ENCODE results near the gene HEATR3.
A peak's percentile ranks its signal among the peaks of the same experiment; 100 is the strongest.
"Not testable (repeated sequence)": the region's sequence is repeated elsewhere in the genome, so short reads cannot be mapped to it uniquely, and the experiment has no call there.

HEATR3 gene

DNA sequence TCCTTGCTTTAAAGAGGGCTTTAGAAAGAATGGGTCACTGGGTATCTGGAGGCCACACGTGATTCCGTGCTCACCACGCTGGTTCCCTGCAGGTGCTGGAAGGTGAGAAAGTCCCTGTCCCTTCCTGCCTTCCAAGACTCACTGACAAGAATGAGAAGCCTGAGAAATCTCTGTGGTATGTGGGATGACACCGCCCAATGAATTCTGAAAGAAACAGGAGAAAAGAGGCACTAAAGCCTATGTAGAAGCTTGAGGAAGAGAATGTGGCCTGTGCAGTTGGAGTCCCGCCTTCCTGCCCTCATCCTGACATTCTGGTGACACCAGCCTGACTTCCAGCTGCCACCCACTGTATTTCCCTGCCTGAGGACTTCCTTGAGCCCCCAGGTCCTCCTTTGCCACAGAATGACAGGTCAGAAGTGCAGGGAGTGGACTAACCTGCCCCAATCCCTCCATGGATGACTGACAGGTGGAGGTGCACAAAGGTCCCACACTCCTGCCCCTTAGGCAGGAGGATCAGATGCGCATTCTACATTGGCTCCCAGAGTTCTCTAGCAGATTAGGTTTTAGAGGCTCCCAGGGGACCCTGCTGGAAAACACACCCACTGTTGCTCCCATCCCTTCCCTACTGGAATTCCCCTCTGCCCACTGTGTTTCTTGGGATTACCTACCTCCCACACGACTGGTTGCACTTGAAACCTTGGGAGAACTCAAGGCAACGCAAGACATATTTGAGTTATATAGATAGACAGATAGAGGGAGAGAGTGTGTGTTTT, 48.8 kb downstream of the HEATR3 start:
- DNase-seq = no peak

DNA sequence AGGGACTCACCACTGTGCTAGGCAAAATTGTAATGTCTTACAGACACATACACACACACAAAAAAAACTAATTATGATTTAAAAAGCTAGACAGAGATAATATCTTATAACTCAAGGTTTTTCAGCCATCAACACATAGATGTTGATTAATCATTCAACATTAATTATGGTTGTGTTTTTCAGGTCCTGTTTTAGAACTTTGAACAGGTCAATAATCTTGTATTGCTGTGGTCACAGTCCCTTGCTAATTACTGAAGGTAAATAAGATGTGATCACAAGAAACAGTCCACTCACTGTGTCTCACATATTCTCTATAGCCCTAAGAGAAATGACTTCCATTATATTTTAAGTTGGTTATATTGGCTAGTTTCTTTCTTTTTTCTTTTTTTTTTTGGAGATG, 54.9 kb downstream of the HEATR3 start:
- DNase-seq = no peak

DNA sequence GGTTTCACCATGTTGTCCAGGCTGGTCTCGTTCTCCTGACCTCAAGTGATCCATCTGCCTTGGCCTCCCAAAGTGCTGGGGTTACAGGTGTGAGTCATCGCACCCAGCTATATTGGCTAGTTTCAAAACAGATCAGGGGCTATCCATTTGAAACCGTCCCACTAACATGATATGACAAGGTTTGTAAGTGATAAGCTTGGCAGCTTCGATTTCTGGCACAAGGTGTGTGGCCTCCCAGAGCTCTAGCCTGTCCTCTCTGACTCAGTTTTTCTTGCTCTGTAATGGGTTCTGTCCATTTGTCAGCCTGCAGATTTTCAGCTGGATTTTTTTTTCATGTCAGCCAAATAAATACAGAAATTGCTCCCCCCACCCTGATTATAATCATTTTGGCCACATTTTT, 55.5 kb downstream of the HEATR3 start:
- no peak for DNase-seq

DNA sequence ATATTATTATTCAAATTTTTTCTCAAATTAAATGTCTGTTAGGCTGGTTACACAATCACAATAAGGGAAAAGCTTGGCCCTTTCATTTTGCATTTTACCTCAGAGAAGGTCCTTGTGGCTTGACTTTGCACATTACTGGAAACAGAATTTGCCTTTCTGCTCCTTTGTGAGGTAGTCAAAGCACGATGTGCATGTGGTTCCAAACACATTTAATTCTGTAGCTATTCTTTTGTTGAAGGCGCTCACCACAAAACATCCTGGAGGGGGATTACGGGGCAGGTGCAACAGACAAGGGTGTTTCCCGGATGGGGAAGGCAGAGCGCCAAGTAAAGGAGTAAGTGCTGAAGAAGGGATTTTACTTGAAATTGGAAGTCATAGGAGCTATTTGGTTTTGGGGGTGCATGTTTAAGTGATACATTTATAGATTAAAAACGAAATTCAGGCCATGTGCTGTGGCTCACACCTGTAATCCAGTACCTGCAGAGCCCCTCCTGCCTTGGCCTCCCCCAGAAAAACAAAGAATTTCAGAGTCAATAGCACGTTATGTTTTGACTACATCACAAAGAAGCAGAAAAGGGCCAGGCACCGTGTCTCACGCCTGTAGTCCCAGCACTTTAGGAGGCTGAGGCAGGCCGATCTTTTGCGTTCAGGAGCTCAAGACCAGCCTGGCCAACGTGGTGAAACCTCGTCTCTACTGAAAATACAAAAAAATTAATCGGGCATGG, 56.1 kb downstream of the HEATR3 start:
- peak; percentile 28 for DNase-seq

DNA sequence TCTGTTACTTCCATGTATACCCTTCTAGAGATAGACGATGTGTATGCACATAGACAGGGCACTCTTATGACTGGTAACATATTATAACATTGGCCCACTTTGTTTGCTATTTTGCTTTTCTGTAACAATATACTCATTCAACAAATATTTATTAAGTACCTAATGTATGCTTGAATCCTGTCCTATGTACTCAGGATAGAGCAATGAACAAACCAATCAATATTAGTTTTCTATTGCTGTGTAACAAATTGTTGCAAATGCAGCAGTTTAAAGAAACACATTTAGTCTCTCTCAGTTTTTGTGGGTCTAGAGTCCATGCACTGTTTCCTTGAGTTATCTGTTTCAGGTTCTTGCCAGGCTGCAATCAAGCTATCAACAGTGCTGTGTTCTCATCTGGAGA, 57.6 kb downstream of the HEATR3 start:
- no peak for DNase-seq

DNA sequence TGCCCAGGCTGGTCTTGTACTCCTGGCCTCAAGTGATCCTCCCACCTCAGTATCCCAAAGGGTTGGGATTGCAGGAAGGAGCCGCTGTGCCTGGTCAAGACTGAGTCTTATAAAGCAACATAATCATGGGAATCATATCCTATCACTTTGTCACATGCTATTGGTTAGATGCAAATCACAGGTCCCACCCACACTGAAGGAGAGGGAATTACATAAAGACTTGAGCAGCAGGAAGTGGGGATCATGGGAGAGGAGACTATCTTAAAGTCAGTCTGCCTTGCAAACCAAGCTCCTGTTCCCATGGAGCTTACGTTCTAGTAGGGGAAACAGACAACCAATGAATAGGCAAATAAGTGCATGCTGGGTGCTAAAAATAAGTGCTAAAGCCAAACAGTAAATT, 59.0 kb downstream of the HEATR3 start:
- no peak for DNase-seq

DNA sequence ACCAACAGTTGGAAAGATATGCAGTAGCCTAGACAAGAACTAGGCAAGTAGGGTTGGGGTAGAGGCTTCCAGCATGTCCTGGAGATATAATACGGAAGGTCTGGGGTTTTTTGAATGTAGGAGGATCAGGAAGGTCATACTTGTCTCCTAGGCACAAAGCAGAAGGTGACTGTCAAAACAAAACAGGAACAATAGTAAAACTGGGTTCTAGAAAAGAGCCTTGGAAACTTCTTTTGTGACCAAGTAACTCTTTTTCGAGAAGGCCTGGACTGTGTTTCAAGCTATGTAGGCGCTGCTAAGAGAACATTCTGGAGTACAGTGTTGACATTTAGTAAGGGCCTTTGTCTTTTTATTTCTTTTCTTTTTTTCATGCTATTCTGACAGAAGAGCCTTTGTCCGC, 60.4 kb downstream of the HEATR3 start:
- DNase-seq = no peak

DNA sequence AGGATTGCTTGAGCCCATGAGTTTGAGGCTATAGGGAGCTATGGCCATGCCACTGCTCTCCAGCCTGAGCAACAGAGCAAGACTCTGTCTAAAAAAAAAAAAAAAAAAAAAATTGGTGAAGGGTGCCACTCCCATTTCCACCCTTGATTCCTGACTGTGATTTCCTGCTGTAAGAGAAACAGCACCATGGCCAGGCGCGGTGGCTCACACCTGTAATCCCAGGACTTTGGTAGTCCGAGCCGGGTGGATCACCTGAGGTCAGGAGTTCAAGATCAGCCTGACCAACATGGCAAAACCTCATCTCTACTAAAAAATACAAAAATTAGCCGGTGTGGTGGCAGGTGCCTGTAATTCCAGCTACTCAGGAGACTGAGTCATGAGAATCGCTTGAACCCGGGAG, 66.8 kb downstream of the HEATR3 start:
- not testable (repeated sequence) for DNase-seq

DNA sequence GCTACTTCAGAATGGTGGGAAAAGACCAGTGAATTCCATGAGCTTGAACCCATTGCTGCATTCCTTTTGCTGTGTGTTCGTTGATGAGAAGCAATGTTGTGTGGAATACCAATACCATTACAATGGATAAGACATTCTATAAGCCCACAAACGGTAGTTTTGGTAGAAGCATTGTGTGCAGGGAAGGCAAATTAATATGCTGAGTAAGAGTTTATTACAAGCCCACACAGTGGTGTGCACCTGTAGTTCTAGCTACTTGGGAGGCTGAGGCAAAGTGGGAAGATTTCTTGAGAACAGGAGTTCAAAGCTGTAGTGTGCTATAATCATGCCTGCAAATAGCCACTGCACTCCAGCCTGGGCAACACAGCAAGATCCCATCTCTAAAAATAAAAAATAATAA, 67.4 kb downstream of the HEATR3 start:
- no peak for DNase-seq

DNA sequence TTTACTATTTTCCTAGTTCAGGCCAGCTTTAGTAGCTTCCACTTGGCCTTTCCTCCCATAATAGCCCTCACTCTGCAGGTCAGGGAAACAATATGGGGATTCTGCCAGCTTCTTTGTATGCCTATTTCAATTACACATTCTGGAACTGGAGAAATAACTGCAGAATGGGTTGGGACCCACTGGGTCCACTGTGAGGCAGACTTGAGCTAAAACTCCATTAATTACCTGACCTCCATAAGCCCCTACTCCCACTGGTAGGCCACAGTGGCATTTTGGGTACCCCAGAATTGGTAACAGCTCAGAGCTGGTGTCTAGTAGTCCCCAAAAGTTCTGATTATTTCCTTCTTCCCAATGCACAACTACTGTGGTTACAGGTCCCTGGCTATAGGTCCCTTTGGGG, 70.6 kb downstream of the HEATR3 start:
- no peak for DNase-seq

DNA sequence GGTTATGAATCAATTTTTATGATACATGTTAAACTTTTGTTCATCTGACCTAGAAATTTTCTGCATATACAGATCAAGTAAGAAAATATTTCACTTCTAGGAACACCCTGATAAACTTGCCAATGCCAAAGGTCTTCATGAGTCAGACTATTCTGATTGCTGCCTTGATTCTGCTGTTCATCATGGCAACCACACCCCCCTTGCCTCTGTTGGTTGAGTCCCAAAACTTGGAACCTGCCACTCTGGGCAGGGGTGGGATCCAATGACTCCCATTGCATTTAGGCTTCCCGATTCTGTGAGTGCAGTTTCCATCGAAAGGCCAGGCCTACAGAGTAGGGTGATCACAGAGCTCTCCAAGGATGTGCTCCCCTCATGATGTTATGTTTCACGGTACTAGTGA, 71.5 kb downstream of the HEATR3 start:
- DNase-seq = no peak

DNA sequence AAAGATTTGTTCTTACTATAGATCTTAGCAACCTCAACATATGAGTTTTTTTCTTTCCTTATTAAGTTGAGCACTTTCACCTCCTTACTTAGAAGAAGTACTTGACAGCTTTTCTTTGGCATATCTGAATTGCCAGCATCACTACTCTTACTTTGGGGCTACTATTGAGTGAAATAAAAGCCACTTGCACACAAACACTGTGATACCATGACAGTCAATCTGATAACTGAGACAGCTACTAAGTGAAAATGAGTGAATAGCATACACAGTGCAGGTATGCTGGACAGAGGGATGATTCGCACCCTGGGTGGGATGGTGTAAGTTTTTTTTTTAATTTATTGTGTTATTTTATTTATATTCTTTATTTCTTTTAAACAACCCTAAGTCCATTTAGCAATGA, 73.8 kb downstream of the HEATR3 start:
- no peak for DNase-seq

DNA sequence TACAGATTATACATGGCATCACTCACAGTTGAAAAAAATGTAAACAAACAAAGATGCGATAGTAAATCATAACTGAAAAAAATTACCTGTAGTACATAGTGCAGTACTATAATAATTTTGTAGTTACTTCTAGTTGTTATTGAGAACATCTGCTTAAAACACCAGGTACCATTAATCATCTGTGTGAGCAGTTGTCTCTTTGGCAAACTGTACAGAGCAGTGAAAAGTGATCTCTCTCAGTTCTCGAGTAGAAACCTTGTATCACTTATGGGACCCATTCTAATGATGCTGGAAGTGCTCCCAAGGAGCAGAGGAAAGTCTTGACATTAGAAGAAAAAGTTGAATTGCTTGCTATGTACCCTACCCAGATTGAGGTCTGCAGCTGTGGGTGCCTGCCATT, 78.4 kb downstream of the HEATR3 start:
- DNase-seq = no peak

DNA sequence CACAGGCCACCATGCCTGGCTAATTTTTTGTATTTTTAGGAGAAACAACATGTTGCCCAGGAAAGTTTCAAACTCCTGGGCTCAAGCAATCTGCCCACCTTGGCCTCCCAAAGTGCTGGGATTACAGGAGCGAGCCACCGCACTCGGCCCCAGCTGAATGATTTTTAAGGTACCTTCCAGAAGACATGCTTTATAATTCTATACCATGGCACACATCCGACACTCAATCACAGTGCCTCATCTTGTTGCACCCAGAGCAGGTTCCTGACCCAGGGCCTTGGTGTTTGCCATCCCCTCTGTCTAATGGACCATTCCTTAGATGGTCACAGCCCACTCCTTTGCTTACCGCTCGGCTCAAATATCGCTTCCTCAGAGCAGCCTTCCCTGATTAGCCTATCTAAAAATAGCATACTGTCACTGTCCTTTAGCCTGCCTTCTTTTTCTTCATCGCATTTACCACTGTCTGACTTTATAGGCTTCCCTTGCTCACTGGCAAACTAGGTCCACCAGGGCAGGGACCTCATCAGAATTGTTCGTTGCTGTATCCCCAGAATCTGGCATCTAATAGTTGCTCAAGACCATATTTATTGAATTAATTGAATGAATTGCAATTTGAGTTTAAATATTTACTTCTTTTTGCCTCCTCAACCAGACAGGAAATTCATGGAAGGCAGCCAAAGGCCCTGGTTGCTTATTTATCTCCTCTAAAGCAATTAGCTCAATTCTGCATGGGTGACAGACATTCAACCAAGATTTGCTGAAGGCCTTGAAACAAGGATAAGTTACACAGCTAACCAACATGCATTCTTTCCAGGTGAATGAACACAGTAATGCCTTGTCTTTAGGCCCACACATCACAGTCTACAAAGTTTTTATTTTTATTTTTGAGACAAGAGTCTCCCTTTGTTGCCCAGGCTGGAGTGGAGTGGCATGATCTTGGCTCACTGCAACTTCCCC, 81.0 kb downstream of the HEATR3 start:
- DNase-seq = no peak

DNA sequence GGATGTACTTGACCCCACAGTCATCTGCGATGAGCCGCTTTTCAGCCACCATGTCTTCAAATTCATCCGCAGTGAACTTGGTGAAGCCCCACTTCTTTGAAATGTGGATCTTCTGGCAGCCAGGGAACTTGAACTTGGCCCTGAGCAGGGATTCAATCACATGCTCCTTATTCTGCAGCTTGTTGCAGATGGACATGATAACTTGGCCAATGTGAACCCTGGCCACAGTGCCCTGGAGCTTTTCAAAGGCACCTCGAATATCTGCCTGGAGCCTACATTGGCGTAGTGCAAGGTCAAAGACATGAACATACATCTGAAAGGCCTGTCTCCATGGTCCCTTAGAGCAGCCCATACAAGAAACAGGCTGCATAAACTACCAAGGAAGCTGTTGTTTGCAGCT, 85.6 kb downstream of the HEATR3 start:
- DNase-seq = no peak

DNA sequence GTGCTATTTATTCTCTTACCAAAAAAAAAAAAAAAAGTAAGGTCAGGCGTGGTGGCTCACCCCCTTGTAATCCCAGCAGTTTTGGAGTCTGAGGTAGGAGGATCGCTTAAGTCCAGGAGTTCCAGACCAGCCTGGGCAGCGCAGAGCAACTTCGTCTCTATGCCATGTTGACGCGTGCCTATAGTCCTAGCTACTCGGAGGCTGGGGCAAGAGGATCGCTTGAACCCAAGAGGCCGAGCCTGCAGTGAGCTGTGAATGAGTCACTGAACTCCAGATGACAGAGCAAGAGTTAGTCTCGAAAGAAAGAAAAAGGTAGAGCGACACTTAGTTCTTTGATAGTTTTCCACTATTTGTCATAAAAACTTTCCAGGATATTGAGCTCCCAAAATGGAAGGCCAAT, 86.0 kb downstream of the HEATR3 start:
- no peak for DNase-seq

DNA sequence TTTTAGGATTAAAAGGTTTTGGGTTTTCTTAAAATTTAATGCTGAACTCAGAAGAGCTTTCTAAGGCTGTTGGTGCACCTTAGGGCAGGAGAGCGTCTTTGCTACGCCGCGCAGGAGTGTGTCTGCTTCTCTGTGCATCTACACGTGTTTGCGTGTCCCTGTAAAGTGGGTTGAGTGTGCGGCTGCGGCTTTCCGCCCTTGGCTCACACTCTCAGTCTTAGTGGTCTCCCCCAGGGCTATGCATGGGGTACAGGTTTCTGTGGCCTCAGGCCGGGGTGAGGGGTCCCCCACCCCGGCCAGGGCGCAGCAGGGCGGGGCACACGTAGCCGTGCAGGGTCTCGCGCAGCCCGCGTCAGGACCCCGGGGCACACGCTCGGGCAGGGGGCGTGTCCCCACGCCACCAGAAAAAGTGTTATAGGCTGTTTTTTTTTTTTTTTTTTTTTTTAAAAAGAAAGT, 86.6 kb downstream of the HEATR3 start:
- peak; percentile 75 for DNase-seq

DNA sequence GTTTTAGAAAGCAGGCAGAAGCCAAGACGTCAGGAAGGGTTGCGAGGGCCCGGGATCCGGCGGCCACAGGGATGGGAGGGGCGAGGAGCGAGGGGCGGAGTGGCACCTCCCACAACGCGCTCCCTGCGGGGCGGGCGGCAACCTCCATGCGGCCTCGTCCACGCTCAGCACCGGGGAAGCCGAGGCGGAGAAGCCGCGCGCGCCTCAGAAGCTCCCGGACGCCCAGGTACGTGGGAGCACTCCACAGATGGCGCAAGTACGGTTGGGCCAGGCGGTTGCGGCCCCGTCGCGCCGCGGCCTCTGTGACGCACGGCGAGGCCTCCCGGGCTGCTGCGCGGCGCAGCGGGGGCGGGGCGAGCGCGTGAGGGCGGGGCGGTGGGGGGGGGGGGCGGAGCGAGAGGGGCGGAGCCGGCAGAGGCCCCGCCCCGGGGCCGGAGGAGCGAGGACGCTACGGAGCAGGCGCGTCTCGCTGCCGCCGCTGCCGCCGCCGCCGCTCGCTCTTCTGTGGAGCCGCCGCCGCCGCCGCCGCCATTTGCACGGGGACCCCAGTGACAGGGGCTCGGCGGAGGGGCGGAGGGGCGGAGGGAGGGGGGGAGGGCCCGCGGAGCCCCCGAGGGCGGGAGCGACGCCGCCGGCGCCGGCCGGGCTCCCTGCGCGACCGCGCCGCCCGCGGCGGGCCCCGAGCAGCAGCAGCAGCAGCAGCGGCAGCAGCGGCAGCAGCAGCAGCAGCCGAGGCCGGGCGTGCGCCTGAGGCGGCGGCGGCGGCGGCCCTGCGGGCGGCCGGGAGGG, 87.2 kb downstream of the HEATR3 start, which contains the start of gene TENT4B:
TENT4B (plus strand) TSS at position 500 of the 789 bp plus-strand sequence. CDS start 316 bp downstream, outside the sequence.
- DNase-seq = peak; percentile 93

DNA sequence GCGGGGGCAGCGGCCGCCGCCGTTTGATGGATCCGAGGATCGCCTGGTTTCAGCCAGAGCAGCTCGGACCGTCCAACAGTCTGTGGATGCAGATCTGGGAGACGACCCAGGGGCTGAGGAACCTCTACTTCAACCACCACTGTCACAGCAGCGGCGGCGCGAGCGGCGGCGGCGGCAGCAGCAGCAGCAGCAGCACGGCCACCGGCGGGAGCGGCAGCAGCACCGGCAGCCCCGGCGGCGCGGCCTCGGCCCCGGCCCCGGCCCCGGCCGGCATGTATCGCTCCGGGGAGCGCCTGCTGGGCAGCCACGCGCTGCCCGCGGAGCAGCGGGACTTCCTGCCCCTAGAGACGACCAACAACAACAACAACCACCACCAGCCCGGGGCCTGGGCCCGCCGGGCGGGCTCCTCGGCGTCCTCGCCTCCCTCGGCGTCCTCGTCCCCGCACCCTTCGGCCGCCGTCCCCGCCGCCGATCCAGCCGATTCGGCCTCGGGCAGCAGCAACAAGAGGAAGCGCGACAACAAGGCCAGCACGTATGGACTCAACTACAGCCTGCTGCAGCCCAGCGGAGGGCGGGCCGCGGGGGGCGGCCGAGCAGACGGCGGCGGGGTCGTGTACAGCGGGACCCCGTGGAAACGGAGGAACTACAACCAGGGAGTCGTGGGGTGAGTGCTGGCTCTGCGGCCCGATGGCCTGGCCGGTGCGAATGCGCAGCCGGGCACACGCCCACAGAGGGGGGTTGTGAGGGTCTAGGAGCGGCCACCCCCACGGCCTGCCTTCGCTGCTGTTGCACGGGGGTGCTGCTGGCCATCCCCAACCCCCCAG, 88.0 kb downstream of the HEATR3 start:
- no peak for DNase-seq

DNA sequence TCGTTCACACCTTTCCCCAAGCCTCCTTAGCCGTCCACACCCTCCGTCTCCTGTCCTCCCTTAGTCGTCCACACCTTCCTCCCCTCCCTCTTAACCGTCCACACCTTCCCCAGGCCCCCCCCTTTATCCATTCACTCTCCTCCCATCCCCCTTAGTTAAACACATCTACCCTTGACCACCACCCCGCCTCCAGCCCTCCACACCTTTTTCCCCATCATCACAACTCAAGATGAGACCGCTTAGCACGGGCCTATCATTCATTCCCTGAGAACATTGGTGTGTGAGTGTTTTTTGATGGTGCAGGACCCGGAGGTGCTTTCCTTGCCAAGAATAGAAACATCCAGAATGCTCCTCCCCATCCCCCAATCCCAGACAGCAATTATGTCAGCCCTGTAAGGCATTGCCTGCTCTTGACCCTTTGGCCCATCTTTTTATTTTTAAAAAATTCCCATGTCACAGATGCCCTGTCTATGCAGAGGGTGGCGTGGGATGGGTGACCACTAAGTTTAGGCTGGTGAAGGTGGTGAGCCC, 88.7 kb downstream of the HEATR3 start:
- DNase-seq = no peak

DNA sequence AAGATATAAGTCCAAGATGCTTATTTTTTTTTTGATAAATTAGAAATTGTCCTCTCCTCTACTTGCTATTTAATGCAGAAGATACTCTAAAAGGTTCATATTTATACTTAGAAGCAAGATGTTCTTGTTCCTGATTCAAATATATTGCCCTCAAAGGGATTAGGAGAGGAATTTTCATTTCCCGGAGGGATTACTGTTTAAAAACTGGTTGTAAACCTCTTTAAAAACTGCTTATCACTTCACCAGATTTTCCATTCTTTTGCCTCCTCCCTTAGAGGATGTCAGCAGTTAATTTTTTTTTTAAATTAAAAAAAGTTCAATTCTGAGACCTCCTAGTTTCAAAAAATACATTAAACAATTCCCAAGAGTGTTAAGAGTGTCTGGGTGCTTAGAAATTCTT, 90.2 kb downstream of the HEATR3 start:
- DNase-seq = no peak
